ENCODE measurements around the gene SEPHS1.

Gene SEPHS1

GRCh38 chr10:13311177-13311575 is 36.9 kb downstream of the SEPHS1 start:
- no peak for DNase-seq (ENCODE audit: extremely low read depth, low read depth)
- TF ChIP-seq CTCF (IDR thresholded peaks at IDR 0.05; ENCODE audit: low read depth, low read length): no peak

GRCh38 chr10:13310518-13311176 is 37.4 kb downstream of the SEPHS1 start:
- TF ChIP-seq CTCF (IDR thresholded peaks at IDR 0.05; ENCODE audit: low read depth, low read length): no peak
- DNase-seq (ENCODE audit: extremely low read depth, low read depth): no peak

GRCh38 chr10:13309792-13310191 is 38.3 kb downstream of the SEPHS1 start:
- no peak for TF ChIP-seq CTCF (IDR thresholded peaks at IDR 0.05; ENCODE audit: low read depth, low read length)
- DNase-seq (ENCODE audit: extremely low read depth, low read depth): no peak

DNA sequence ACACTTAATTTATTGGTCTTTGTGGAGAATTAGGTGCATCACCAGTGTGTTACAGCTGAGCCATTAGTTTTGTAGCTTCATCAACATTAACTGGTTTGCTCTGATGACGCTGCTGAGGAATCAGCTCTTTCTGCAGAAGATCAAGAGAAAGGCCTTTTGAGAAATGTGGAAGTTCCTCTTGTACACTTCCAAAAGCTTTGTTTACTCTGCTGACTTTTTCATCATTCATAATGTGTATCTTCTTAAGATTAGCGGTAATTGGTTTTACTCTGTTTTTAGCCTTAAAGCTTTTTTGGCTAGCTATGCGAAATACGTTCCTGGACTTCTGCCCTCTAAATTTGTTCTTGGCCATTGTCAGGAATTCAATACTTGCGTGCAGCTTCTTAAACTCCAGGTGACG is 40.0 kb downstream of the SEPHS1 start:
- no peak for DNase-seq (ENCODE audit: extremely low read depth, low read depth)
- TF ChIP-seq CTCF (IDR thresholded peaks at IDR 0.05; ENCODE audit: low read depth, low read length): no peak

- TF ChIP-seq CTCF (IDR thresholded peaks at IDR 0.05; ENCODE audit: low read depth, low read length): no peak
- DNase-seq (ENCODE audit: extremely low read depth, low read depth): no peak
Measured at GRCh38 chr10:13306103-13306502, 42.0 kb downstream of the SEPHS1 start.

GRCh38 chr10:13302821-13303555 is 45.1 kb downstream of the SEPHS1 start:
- no peak for TF ChIP-seq CTCF (IDR thresholded peaks at IDR 0.05; ENCODE audit: low read depth, low read length)
- no peak for DNase-seq (ENCODE audit: extremely low read depth, low read depth)

Data from AG09319 (cell line).